ENCODE measurements around the gene CAMK4.

Gene CAMK4

DNA sequence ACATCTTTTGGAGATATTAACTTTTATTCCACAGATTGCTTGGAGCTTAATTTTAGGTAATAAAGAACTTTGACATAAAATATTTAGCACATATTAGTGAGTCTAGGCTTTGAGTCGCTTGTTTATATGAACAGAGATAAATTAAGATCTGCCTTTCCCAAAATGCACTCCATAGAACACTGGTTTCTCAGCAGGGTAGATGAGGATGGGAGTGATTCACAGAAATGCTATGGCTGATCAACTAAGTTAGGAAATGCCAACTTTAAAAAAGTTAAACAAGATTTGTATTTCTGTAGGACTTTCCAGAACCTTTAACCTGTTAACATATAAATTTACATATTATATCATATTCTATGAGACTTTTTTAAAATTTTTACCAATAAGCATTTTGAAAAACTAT, 222.9 kb downstream of the CAMK4 start:
- Histone ChIP-seq H3K36me3 (ENCODE audit: control insufficient read depth, low read length) (no peaks in the 10 kb centered on the region), H3F3A (ENCODE audit: control insufficient read depth, insufficient read depth) (no peaks in the 10 kb centered on the region), H4K20me1 (ENCODE audit: control insufficient read depth, insufficient read depth, low read depth, low read length) (no peaks in the 10 kb centered on the region), H3K4me2 (ENCODE audit: low read length) (no peak overlapping the region), H3K9me2 (replicated peaks; ENCODE audit: control insufficient read depth, low read length) (no peaks in the 10 kb centered on the region), H3K4me3 (ENCODE audit: low read length) (no peak overlapping the region), H3K9me3 (ENCODE audit: control insufficient read depth, insufficient read depth, low read length) (no peaks in the 10 kb centered on the region), H3K4me1 (ENCODE audit: control insufficient read depth, low read length) (no peaks in the 10 kb centered on the region), H3K27me3 (ENCODE audit: control insufficient read depth, low read length) (no peaks in the 10 kb centered on the region), H3K27ac (ENCODE audit: low read depth, low read length) (no peak overlapping the region), H3K79me2 (ENCODE audit: control insufficient read depth, low read length) (no peaks in the 10 kb centered on the region)
- TF ChIP-seq, protein P1, sequence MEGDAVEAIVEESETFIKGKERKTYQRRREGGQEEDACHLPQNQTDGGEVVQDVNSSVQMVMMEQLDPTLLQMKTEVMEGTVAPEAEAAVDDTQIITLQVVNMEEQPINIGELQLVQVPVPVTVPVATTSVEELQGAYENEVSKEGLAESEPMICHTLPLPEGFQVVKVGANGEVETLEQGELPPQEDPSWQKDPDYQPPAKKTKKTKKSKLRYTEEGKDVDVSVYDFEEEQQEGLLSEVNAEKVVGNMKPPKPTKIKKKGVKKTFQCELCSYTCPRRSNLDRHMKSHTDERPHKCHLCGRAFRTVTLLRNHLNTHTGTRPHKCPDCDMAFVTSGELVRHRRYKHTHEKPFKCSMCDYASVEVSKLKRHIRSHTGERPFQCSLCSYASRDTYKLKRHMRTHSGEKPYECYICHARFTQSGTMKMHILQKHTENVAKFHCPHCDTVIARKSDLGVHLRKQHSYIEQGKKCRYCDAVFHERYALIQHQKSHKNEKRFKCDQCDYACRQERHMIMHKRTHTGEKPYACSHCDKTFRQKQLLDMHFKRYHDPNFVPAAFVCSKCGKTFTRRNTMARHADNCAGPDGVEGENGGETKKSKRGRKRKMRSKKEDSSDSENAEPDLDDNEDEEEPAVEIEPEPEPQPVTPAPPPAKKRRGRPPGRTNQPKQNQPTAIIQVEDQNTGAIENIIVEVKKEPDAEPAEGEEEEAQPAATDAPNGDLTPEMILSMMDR (IDR thresholded peaks at IDR 0.05; ENCODE audit: low read depth, low read length, poor library complexity, severe bottlenecking) = no peak
- TF ChIP-seq EZH2phosphoT487 (IDR thresholded peaks at IDR 0.05; ENCODE audit: borderline replicate concordance, low read length) = no peak

DNA sequence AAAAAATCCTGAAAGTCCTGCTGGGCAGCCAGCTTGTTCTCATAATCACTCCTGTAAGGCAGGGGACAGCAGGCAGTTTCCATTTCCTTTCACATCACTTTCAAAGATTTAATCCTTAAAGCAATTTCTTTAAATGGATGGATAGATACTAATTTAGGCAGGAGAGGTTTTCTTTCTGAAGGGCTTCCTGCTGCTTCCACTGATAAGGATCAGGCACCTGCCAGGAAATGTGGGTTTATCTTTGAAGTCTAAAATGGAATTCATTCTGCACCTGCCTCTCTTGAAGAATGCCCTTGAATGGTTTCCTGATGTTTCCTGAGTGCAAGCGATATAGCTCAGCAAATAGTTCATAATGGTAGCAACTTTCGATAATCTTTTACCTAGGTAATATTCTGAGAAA, 223.6 kb downstream of the CAMK4 start:
- Histone ChIP-seq H3K9me2 (replicated peaks; ENCODE audit: control insufficient read depth, low read length) (no peaks in the 10 kb centered on the region), H3K27me3 (ENCODE audit: control insufficient read depth, low read length) (no peaks in the 10 kb centered on the region), H3K79me2 (ENCODE audit: control insufficient read depth, low read length) (no peaks in the 10 kb centered on the region), H3F3A (ENCODE audit: control insufficient read depth, insufficient read depth) (no peaks in the 10 kb centered on the region), H3K27ac (ENCODE audit: low read depth, low read length) (no peak overlapping the region), H3K36me3 (ENCODE audit: control insufficient read depth, low read length) (no peaks in the 10 kb centered on the region), H3K4me1 (ENCODE audit: control insufficient read depth, low read length) (no peaks in the 10 kb centered on the region), H3K4me3 (ENCODE audit: low read length) (no peak overlapping the region), H3K4me2 (ENCODE audit: low read length) (no peak overlapping the region), H3K9me3 (ENCODE audit: control insufficient read depth, insufficient read depth, low read length) (no peaks in the 10 kb centered on the region), H4K20me1 (ENCODE audit: control insufficient read depth, insufficient read depth, low read depth, low read length) (no peaks in the 10 kb centered on the region)
- TF ChIP-seq, protein P1 (IDR thresholded peaks at IDR 0.05; ENCODE audit: low read depth, low read length, poor library complexity, severe bottlenecking) = no peak
- no peak for TF ChIP-seq EZH2phosphoT487 (IDR thresholded peaks at IDR 0.05; ENCODE audit: borderline replicate concordance, low read length)

DNA sequence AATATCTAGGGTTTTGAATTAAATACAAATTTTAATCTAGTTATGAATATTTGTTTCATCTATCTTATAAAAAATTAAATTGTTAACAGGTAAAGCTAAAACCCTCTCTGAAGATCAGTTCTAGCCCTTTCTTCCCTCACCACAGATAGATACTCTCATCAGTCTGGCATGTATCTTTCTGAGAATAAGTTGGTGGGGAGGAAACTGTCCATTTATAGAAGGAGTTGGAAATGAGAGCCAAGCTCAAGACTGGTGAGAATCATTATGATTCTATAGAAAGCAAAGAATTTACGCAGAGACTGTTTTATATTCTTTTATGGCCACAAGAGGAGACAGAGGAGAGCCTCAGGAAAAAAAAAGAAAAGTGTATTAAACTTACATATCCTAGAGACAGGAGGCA, 229.1 kb downstream of the CAMK4 start:
- H3K4me3 ChIP-seq (ENCODE audit: low read length) = no peak overlapping the region
- H3K9me2 ChIP-seq (replicated peaks; ENCODE audit: control insufficient read depth, low read length) = no peaks in the 10 kb centered on the region
- no peaks in the 10 kb centered on the region for H3K4me1 ChIP-seq (ENCODE audit: control insufficient read depth, low read length)

More for the DNA sequence above, 229.1 kb downstream of the CAMK4 start:
- Histone ChIP-seq H3K9me3 (ENCODE audit: control insufficient read depth, insufficient read depth, low read length) (no peaks in the 10 kb centered on the region), H3K36me3 (ENCODE audit: control insufficient read depth, low read length) (no peaks in the 10 kb centered on the region), H4K20me1 (ENCODE audit: control insufficient read depth, insufficient read depth, low read depth, low read length) (no peaks in the 10 kb centered on the region), H3K27ac (ENCODE audit: low read depth, low read length) (no peak overlapping the region), H3K4me2 (ENCODE audit: low read length) (no peak overlapping the region), H3F3A (ENCODE audit: control insufficient read depth, insufficient read depth) (no peaks in the 10 kb centered on the region), H3K27me3 (ENCODE audit: control insufficient read depth, low read length) (no peaks in the 10 kb centered on the region), H3K79me2 (ENCODE audit: control insufficient read depth, low read length) (no peaks in the 10 kb centered on the region)
- no peak for TF ChIP-seq EZH2phosphoT487 (IDR thresholded peaks at IDR 0.05; ENCODE audit: borderline replicate concordance, low read length)
- TF ChIP-seq, protein P1 (IDR thresholded peaks at IDR 0.05; ENCODE audit: low read depth, low read length, poor library complexity, severe bottlenecking) = no peak
